Stimulated activated CD8-positive, alpha-beta memory T cell treated with anti-CD3 and anti-CD28 coated beads, Interleukin-15, amount 100 ng/mL, for 24 hours (primary cell): ENCODE measurements around the gene PDCD7.
A peak's percentile ranks its signal among the peaks of the same experiment; 100 is the strongest.
"Not testable (repeated sequence)": the region's sequence is repeated elsewhere in the genome, so short reads cannot be mapped to it uniquely, and the experiment has no call there.

ENCODE experiments used
- DNase-seq: peaks from one replicate; pipeline ENCODE4 v3.0.0-alpha.2; 2020; ENCODE audit warnings: low read depth

PDCD7 gene

DNA sequence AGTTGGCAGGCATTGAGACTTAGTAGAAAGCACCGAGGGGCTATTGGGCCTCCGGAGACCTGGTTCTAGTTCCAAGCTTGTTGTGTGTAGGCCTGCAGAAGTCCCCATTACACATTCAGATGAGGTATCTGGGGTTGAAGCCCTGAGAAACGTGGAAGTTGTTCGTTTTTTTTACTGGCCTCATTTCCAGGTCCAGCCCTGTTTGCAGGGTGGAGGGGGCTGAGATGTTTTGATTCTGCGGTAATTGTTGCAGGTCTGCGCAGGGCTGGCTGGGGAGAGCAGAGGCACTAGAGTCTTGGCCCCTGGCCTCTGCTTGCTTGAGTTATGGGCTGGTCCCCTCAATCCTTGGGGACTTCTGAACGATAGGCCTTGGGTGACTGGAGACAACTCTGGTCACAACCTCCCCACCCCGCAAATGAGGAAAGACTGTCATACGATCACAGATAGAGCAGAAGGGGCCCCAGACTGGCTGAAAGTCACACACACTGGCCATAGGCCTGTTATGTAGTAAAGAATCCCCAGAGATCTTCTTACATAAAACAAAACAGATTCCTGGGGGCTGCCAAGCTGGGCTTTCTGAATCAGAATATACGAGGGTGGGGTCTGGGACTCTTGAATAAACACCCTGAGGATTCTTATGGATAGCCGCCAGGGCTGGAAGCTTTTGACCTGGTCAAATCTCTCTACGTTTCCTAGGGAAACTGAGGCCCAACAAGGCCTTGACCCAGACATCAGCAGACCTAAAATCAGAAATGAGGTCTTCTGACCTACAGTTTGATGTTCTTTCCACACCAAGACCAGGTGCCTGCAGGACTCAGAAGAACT is 41.5 kb downstream of the PDCD7 start:
- no peak for DNase-seq

DNA sequence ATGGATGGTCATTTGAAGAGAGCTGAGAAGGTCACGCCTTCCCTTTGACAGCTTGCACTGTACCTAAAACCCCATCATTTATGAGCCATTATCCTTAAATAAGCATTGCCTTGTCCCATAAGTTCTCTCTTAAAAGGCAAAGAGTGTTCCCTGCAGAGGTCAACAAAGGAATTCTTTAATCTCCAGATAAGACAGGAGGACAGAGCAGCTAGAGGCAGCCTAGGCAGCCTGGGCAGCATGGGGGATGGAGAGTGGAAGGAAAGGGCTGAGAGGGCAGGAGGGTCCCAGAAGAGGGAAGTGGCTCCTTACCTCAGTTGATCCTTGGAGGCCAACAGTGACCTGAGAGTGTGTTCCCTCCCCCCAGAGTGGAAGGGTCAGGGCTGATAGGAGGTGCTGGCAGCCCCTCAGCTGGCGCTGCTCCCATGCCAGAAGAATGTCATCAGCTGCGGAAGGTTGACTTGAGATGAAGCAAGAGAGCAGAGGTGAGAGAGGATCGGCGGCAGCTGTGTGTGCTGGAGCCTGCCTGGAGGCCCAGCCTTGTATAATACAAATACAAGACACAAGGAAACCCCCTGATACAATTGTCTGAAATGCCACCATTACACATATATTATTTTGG is 44.3 kb downstream of the PDCD7 start:
- no peak for DNase-seq

DNA sequence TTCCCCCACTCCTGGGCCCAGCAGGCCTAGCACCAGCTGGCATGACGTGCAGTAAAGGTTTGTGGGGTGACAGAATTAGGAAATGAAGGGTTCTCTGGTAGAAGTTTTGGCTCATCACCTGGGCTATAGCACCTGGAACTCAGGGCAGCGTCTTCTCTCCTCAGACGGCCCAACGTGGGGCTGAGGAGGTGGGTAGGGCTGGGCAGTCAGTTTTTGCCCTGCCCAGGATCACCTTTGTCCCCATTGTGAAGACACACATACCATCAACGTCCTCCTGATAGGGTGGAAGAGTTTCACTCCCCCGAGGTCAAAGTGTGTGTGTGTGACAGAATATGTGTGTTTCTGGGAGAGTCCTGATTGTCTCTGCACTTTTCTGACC is 45.0 kb downstream of the PDCD7 start:
- no peak for DNase-seq

DNA sequence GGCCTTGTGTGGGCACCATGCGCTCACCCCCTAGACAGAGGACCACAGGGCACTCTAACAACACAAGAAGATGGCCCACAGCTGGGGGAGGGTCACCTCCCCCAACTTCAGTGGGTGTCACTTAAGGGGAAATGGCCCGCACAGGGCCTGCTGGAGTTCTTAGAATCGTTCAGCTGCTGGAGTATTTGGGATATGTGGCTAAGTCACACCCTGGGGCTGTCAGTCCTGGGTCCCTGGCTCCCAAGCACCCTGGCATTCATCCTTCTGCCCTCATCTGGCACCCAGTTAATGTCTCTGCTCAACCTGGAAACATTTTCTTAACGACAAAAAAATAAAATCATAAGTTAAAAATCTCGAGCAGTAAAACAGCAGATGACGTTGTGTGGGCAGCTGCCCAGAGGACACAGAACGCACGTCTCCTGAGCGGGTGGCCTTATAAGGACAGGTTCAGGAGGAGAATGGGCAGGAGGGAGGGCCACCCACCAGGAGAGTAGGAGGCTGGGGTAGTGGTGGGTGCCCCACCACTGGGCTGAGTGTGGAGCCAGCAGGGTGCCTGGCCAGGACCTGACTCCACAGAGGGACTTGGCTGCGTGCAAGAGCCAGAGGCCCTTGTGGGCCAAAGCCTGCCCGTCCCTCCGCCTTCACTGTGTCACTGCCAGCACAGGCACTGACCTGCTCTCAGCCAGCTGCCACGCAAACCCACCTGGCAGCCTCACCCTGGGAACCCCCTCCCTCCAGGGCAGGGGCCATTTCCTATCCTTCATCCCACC is 45.5 kb downstream of the PDCD7 start:
- DNase-seq = no peak

DNA sequence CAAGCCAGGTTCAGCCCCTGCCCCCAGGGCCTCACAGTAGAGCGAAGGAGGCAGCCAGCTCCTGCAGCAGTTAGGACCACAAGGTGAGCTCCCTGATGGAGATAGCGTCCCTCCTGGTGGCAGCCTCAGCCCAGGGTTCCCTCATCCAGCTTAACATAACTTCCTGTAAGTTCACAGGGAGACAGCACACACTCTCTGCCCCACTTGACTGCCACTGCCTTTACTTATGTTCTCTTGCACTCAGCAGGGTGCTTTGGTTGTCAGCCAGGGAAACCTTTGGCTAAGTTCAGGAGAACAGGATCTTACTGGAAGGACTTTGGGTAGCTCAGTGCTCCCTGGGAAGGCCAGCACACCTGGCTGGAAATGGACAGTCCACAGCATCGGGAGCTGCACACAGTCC is 46.2 kb downstream of the PDCD7 start:
- DNase-seq = no peak

DNA sequence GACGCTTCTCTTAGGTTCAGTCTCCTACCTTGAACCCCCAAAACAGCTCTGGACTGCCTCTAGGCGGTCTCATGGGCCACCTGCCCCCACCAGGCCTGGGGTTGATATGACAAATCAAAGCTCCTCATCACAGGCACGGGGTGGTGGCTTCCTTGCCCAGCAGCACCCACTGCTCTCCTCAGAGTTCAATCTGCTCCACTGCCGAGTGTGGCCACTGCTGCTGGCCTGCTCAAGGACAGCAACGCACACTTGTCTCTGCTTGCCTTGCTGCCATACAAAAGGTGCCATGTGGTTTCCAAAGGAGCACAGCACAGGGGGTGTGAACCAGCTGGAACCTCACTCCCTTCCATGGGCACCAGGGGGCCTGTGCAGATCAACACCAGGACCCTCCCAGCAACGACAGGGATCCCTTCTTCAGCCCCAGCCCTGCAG is 46.9 kb downstream of the PDCD7 start:
- no peak for DNase-seq

DNA sequence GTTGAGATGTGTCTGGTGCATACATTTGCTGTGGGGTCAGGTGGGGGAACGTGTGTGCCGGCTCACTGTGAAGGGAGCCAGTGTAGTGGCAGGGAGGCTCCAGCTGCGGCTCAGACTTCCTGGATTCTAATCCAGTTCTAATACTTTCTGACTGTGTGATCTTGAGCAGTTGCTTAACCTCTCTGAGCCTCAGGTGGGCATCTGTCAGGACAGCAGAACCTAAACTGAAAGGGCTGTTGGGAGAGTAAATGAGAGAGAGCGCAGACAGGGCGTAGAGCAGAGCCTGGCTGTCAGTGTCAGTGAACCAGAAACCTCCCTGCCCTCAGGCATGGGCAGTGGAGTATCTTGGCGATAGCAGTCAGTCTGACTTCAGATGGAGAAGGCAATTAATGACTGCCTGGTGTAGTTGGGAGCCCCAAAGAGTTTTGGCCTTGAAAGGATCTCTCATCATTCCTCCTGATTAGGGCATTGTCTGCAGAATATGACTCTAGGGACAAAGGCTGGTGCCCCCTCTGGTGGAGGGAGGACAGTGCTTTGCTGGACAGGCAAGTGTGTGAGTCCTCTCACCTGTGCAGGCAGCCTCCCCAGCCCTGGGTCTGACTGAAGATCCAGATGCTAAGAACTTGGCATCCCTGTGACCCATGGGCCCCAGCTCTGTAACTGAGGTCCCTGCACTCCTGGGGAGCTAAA is 47.5 kb downstream of the PDCD7 start:
- no peak for DNase-seq

DNA sequence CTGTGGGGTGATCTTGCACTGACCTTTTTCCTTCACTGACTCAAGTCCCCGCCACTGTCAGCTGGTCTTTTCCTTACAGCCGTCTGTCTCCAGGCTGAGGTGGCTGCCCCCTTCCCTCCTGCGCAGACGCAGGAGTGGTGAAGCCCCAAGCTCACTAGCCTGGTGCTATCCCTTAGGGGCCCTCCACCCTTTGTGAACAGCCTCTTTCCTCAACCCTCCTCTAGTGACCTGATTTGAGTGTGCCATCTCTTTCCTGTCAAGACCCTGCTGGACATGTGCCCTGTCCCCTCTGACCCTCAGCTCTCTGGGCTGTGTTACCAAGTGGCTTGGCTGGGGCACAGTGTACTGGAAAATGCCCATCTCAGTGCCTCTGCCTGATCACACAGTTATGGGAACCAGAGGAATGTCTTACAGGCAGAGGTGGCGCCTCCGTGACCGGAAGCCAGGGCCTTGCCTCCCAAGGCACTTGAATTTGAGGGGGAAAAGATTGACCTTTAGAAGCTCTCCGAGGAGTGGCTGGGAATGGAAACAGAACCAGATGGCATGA is 48.3 kb downstream of the PDCD7 start:
- DNase-seq = no peak

DNA sequence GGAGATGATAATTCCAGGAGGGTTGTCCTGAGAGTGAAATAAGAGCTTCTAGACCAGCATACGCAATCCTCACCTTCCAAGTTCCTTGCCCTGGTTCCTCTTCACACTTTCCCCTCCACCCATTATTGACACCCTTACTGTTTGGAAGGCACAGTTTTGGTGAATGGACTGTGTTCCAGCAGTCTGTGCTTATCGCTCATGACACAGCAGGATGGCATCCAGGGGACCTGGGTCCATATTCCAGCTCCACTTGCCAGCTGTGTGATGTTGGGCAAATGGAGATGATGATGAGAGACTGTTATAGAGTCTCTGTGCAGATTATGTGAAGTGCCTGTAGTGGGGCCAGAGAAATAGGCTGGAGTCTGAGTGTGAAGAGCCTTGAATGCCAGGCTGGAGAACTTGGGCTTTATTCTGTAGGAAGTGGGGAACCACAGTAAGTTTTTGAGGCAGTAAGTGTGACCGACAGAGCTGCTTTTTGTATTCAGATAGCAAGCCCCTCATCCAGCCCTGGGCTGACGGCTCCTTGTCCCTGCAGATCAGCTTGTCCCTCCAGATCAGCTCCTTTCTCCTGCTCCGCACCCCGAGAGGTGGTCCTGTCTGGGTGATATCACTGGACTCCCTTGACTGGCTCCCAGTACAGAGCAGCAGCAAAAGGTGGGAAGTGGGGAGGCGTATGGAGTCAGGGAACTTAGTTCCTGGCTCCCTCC is 49.0 kb downstream of the PDCD7 start:
- no peak for DNase-seq

DNA sequence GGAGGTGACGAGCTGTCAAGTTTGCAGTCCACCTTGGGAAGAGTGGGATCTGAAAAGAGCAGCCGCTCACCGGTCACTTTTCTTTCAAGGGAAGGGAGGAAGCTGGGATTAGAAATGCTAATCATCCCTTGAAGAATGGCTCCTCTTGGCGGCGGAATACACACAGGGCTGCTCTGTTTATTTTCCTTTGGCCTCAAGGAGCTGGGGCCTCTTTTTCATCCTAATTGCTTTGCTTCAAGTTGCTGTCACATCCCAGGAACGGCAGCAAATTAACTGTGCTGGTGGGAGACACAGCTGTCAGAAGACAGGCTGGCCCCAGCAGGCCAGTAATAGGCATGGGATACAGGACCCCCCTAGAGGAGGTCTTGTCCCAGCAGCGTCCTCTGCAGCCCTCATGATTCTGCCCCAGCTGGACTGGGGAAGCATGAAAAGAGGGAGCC is 50.3 kb downstream of the PDCD7 start:
- DNase-seq = no peak

DNA sequence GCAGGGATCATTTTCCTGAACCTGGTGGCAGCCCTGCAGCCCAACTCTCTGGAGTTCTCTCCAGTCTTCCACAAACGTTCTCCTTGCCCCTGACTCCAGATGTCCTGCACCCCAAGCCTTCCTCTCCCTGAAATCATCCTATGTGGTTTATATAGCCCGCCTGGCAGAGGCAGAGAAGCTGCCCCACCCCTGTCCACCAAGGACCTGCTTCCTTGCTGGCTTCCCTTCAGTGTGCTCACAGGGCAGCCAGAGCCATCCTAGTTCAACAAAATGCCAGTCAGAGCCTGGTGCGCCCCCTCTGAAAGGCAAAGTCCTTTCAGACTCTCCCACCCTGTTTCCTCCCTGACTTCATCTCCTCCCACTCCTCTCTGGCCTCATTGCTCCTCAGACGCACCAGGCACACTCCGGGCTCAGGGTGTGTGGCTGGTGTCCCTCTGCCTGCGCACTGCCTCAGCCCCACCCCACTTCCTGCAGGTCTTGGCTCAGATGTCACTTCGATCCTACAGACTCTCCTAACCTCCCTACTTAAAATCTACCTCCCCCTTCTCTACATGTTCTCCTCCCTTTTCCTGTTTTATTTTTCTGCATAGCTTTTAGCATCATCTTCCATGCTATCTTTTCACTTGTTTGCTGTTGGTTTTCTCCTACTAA is 51.2 kb downstream of the PDCD7 start:
- DNase-seq = no peak

DNA sequence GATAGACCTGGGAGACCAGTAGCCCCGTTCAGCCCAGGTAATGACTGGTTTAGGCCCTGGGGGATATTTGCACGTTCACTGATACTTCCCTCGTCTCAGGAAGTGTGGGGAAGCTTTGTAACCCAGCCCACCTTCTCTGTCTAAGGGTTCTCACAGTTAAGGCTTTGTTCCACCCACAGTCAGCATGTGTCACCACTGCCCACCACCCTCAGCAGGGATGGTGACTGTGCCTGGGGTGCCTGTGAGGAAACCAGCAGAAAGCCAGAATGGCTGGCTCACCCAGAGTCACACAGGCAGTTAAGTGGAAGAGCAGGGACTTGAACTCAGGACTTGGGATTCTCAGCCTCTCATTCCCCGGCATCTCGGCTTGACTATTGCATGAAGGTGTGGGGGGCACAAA is 51.9 kb downstream of the PDCD7 start:
- DNase-seq = no peak

DNA sequence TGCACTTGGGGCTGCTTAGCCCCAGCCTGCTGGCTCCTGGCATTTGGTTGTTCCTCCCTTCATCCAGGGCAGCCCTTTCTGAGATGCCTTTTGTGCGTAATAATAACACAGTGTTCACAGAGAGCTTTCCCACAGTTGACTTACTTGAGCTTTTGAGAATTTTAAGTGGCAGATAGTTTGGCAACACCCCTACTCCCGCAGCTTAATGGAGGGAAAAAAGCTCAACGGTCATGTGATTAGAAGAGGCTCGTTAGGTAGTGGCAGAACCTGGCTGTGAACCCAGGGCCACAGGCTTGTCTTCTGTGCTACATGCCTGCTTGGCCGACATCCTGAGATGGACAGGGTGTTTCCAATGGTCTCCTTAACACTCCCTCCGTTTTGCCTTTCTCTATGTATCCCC is 52.3 kb downstream of the PDCD7 start:
- no peak for DNase-seq

DNA sequence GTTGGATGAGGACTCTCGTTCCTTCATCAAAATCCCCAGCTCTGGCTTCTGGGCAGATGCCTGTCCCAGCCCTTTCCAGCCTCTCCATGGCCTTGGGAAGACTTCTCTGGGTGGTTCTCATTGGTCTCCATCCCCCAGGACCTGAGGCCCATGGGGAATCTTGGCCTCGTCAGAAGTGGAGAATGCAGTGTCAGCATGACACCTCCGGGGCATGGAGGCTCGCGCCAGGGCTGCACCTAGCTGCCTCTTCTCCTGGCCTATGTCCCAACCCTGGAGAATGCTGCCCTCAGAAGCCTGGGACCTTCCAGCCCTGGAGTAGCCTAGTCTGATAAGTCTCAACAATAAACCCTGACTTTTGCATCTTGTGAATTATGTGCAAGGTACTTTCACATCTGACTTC is 54.0 kb downstream of the PDCD7 start:
- DNase-seq = no peak

DNA sequence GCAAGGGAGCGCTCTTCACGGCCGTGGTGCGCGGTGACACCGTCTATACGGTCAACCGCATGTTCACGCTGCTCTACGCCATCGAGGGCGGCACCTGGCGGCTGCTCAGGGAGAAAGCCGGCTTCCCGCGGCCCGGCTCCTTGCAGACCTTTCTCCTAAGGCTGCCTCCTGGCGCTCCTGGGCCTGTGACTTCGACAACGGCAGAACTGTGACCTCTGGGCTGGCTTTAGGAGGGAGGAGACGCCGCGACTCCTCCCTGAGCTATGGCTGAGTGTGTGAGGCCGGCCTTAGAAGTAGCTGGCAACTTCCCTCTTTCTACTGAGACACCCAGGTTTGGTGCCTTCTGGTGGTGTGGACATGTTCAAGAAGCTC is 55.6 kb downstream of the PDCD7 start:
- peak; percentile 9 for DNase-seq

DNA sequence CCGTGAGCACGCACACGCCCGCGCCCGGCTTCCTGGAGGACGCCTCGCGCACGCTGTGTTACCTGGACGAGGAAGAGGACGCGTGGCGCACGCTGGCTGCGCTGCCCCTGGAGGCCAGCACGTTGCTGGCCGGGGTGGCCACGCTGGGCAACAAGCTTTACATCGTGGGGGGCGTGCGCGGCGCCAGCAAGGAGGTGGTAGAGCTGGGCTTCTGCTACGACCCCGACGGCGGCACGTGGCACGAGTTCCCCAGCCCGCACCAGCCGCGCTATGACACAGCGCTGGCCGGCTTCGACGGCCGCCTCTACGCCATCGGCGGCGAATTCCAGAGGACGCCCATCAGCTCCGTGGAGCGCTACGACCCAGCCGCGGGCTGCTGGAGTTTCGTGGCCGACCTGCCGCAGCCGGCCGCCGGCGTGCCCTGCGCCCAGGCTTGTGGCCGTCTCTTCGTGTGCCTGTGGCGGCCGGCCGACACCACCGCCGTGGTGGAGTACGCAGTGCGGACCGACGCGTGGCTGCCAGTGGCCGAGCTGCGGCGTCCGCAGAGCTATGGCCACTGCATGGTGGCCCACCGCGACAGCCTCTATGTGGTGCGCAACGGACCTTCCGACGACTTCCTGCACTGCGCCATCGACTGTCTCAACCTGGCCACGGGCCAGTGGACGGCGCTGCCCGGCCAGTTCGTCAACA is 56.2 kb downstream of the PDCD7 start:
- DNase-seq = no peak

DNA sequence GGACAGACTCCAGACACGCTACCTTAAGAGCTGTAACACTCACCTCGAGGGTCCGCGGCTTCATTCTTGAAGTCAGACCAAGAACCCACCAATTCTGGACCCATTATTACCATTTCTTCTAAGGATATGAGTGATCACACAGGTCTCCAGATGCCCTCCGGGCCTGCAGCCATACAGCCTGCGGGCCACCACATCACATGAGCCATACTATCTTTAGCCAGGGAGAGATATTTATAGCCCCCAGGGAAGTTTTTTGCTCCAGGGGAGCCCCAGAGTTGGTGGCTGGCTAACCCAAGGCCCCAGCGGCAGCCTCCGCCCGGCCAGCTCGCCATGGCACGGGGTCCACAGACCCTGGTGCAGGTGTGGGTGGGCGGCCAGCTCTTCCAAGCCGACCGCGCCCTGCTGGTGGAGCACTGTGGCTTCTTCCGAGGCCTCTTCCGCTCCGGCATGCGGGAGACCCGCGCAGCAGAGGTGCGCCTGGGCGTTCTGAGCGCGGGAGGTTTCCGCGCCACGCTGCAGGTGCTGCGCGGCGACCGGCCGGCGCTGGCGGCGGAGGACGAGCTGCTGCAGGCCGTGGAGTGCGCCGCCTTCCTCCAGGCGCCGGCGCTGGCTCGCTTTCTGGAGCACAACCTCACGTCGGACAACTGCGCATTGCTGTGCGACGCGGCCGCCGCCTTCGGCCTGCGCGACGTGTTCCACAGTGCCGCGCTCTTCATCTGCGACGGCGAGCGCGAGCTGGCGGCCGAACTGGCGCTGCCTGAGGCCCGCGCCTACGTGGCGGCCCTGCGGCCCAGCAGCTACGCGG is 56.9 kb downstream of the PDCD7 start, which contains the start of gene KBTBD13:
KBTBD13 (plus strand) TSS at position 261 of the 805 bp plus-strand sequence; CDS start at position 331, 70 bp downstream.
- no peak for DNase-seq

DNA sequence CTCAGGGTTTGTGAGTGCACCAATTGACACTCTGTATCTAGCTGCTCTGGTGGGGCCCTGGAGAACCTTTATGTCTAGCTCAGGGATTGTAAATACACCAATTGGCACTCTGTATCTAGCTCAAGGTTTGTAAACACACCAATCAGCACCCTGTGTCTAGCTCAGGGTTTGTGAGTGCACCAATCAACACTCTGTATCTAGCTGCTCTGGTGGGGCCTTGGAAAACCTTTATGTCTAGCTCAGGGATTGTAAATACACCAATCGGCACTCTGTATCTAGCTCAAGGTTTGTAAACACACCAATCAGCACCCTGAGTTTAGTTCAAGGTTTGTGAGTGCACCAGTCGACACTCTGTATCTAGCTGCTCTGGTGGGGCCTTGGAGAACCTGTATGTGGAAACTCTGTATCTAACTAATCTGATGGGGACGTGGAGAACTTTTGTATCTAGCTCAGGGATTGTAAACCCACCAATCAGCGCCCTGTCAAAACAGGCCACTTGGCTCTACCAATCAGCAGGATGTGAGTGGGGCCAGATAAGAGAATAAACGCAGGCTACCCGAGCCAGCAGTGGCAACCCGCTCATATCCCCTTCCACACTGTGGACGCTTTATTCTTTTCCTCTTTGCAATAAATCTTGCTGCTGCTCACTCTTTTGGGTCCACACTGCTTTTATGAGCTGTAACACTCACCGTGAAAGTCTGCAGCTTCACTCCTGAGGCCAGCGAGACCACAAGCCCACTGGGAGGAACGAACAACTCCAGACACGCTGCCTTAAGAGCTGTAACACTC is 57.8 kb downstream of the PDCD7 start:
- not testable (repeated sequence) for DNase-seq

DNA sequence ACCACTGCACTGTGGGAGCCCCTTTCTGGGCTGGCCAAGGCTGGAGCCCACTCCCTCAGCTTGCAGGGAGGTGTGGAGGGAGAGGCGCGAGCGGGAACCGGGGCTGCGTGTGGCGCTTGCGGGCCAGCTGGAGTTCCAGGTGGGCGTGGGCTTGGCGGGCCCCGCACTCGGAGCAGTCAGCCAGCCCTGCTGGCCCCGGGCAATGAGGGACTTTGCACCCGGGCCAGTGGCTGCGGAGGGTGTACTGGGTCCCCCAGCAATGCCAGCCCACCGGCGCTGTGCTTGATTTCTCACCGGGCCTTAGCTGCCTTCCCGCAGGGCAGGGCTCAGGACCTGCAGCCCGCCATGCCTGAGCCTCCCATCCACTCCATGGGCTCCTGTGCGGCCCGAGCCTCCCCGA is 58.7 kb downstream of the PDCD7 start:
- not testable (repeated sequence) for DNase-seq
